Right lobe of liver (tissue), 4 donors: Measurements from ENCODE around the gene GDNF.

Experiments
- POLR2A ChIP-seq: fragments of 450-650 bp; IDR thresholded peaks from one replicate; pipeline ENCODE4 v1.6.1; 2017; ENCODE audit warnings: antibody characterized with exemption, mild to moderate bottlenecking
- TF ChIP-seq, protein P1 (sequence below), 4 donors: fragments of 200-600 bp in 3 of 4; fragments of 450-650 bp in 1 of 4; IDR thresholded peaks; one replicate each; pipeline versions ENCODE4 v1.5.1 to v1.8.0; 2016 to 2022; ENCODE audit warnings: antibody characterized with exemption in 4 of 4, mild to moderate bottlenecking in 2 of 4
- donor health status: DM: no; HTN: no; CAD: no.
- donor health status: DM: no; HTN: no; CAD: no.
- donor health status: DM: no; HTN: yes; CAD: no.

- TF ChIP-seq, protein P1, sequence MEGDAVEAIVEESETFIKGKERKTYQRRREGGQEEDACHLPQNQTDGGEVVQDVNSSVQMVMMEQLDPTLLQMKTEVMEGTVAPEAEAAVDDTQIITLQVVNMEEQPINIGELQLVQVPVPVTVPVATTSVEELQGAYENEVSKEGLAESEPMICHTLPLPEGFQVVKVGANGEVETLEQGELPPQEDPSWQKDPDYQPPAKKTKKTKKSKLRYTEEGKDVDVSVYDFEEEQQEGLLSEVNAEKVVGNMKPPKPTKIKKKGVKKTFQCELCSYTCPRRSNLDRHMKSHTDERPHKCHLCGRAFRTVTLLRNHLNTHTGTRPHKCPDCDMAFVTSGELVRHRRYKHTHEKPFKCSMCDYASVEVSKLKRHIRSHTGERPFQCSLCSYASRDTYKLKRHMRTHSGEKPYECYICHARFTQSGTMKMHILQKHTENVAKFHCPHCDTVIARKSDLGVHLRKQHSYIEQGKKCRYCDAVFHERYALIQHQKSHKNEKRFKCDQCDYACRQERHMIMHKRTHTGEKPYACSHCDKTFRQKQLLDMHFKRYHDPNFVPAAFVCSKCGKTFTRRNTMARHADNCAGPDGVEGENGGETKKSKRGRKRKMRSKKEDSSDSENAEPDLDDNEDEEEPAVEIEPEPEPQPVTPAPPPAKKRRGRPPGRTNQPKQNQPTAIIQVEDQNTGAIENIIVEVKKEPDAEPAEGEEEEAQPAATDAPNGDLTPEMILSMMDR (IDR thresholded peaks at IDR 0.05): no peak
- TF ChIP-seq POLR2A: no peak
Measured at GRCh38 chr5:37792975-37793631, 46.7 kb downstream of the GDNF start.
